ENCODE measurements around the gene SGPP2.

- TF ChIP-seq, protein P1, sequence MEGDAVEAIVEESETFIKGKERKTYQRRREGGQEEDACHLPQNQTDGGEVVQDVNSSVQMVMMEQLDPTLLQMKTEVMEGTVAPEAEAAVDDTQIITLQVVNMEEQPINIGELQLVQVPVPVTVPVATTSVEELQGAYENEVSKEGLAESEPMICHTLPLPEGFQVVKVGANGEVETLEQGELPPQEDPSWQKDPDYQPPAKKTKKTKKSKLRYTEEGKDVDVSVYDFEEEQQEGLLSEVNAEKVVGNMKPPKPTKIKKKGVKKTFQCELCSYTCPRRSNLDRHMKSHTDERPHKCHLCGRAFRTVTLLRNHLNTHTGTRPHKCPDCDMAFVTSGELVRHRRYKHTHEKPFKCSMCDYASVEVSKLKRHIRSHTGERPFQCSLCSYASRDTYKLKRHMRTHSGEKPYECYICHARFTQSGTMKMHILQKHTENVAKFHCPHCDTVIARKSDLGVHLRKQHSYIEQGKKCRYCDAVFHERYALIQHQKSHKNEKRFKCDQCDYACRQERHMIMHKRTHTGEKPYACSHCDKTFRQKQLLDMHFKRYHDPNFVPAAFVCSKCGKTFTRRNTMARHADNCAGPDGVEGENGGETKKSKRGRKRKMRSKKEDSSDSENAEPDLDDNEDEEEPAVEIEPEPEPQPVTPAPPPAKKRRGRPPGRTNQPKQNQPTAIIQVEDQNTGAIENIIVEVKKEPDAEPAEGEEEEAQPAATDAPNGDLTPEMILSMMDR (IDR thresholded peaks at IDR 0.05): no peak
- TF ChIP-seq POLR2A (IDR thresholded peaks at IDR 0.05): no peak
These were observed 589 bp upstream of the SGPP2 start for GRCh38 chr2:222423632-222424275.

All from adrenal gland (tissue), 5 donors.